ENCODE results near the gene GNAQ.
"Not testable (repeated sequence)": the region's sequence is repeated elsewhere in the genome, so short reads cannot be mapped to it uniquely, and the experiment has no call there.

The GNAQ gene

GRCh38 chr9:77705636-77706035, 326.0 kb downstream of the GNAQ start:
- ChIA-PET POLR2A (interaction anchor here (0.6 kb wide), 1 partner anchor 232 kb away, joined by 4 read pairs; no protein-coding TSS in a partner anchor), CTCF (interaction anchor here (0.6 to 1.3 kb wide), 3 partner anchors 17 to 259 kb away, joined by 3 read pairs; no protein-coding TSS in a partner anchor)
- no peak overlapping the region for H3K27ac ChIP-seq (ENCODE audit: insufficient read depth in 1 of 2, low read depth in 1 of 2, low read length in 2 of 2, poor library complexity in 1 of 2, severe bottlenecking in 2 of 2)
- no peak overlapping the region for H3K4me3 ChIP-seq (ENCODE audit: control insufficient read depth in 1 of 7, extremely low read depth in 1 of 7, insufficient read depth in 4 of 7, low read depth in 2 of 7, low read length in 6 of 7)
- peaks cover 4 to 29% (median 10%) of the 10 kb centered on the region in 4 experiments for H3K4me1 ChIP-seq (ENCODE audit: control extremely low read depth in 1 of 4, control insufficient read depth in 4 of 4, insufficient read depth in 4 of 4, low read length in 3 of 4)
- H3K36me3 ChIP-seq (ENCODE audit: control insufficient read depth in 4 of 4, insufficient read depth in 4 of 4, low read length in 3 of 4) = no peaks in the 10 kb centered on the region
- no peaks in the 10 kb centered on the region for H3K27me3 ChIP-seq (replicated peaks in 2 of 5; ENCODE audit: control insufficient read depth in 4 of 5, insufficient read depth in 5 of 5, low read length in 4 of 5)
- peaks cover 2 to 12% (median 3%) of the 10 kb centered on the region in 5 experiments for H3K9me3 ChIP-seq (ENCODE audit: control extremely low read depth in 1 of 5, control insufficient read depth in 4 of 5, insufficient read depth in 2 of 5, low read depth in 1 of 5, low read length in 4 of 5)
- DNase-seq = peak in 2 of 3 donors; percentile 21

- WGBS (ENCODE audit: insufficient coverage) = 99% methylated on average over 33 of the region's 52 CpGs
- H3K4me3 ChIP-seq (ENCODE audit: control insufficient read depth in 1 of 7, extremely low read depth in 1 of 7, insufficient read depth in 4 of 7, low read depth in 2 of 7, low read length in 6 of 7); H3K4me1 ChIP-seq (ENCODE audit: control extremely low read depth in 1 of 4, control insufficient read depth in 4 of 4, insufficient read depth in 4 of 4, low read length in 3 of 4); H3K27ac ChIP-seq (ENCODE audit: insufficient read depth in 1 of 2, low read depth in 1 of 2, low read length in 2 of 2, poor library complexity in 1 of 2, severe bottlenecking in 2 of 2); H3K36me3 ChIP-seq (ENCODE audit: control insufficient read depth in 4 of 4, insufficient read depth in 4 of 4, low read length in 3 of 4); CTCF ChIA-PET; H3K9me3 ChIP-seq (ENCODE audit: control extremely low read depth in 1 of 5, control insufficient read depth in 4 of 5, insufficient read depth in 2 of 5, low read depth in 1 of 5, low read length in 4 of 5); DNase-seq; H3K27me3 ChIP-seq (replicated peaks in 2 of 5; ENCODE audit: control insufficient read depth in 4 of 5, insufficient read depth in 5 of 5, low read length in 4 of 5): not testable (repeated sequence)
- POLR2A ChIA-PET = interaction anchor here (0.6 kb wide), 1 partner anchor 373 kb away, joined by 3 read pairs; no protein-coding TSS in a partner anchor
Measured at GRCh38 chr9:77702521-77703390, 328.9 kb downstream of the GNAQ start.

GRCh38 chr9:77697238-77697984, 334.2 kb downstream of the GNAQ start:
- Histone ChIP-seq H3K4me3 (ENCODE audit: control insufficient read depth in 1 of 7, extremely low read depth in 1 of 7, insufficient read depth in 4 of 7, low read depth in 2 of 7, low read length in 6 of 7) (no peak overlapping the region), H3K36me3 (ENCODE audit: control insufficient read depth in 4 of 4, insufficient read depth in 4 of 4, low read length in 3 of 4) (no peaks in the 10 kb centered on the region), H3K4me1 (ENCODE audit: control extremely low read depth in 1 of 4, control insufficient read depth in 4 of 4, insufficient read depth in 4 of 4, low read length in 3 of 4) (no peaks in the 10 kb centered on the region), H3K27ac (ENCODE audit: insufficient read depth in 1 of 2, low read depth in 1 of 2, low read length in 2 of 2, poor library complexity in 1 of 2, severe bottlenecking in 2 of 2) (no peak overlapping the region), H3K9me3 (ENCODE audit: control extremely low read depth in 1 of 5, control insufficient read depth in 4 of 5, insufficient read depth in 2 of 5, low read depth in 1 of 5, low read length in 4 of 5) (peaks cover 0 to 13% (median 0%) of the 10 kb centered on the region in 5 experiments), H3K27me3 (replicated peaks in 2 of 5; ENCODE audit: control insufficient read depth in 4 of 5, insufficient read depth in 5 of 5, low read length in 4 of 5) (no peaks in the 10 kb centered on the region)
- no peak for DNase-seq
- CTCF ChIA-PET = interaction anchor here (0.8 to 1.7 kb wide), 3 partner anchors 8 to 24 kb away, joined by 4 read pairs; no protein-coding TSS in a partner anchor
- POLR2A ChIA-PET = no interaction called here
- WGBS (ENCODE audit: insufficient coverage) = 88% methylated on average over 1 of the region's 1 CpG

- H3K9me3 ChIP-seq (ENCODE audit: control extremely low read depth in 1 of 5, control insufficient read depth in 4 of 5, insufficient read depth in 2 of 5, low read depth in 1 of 5, low read length in 4 of 5); H3K27me3 ChIP-seq (replicated peaks in 2 of 5; ENCODE audit: control insufficient read depth in 4 of 5, insufficient read depth in 5 of 5, low read length in 4 of 5); DNase-seq; POLR2A ChIA-PET; H3K27ac ChIP-seq (ENCODE audit: insufficient read depth in 1 of 2, low read depth in 1 of 2, low read length in 2 of 2, poor library complexity in 1 of 2, severe bottlenecking in 2 of 2); H3K4me3 ChIP-seq (ENCODE audit: control insufficient read depth in 1 of 7, extremely low read depth in 1 of 7, insufficient read depth in 4 of 7, low read depth in 2 of 7, low read length in 6 of 7); H3K36me3 ChIP-seq (ENCODE audit: control insufficient read depth in 4 of 4, insufficient read depth in 4 of 4, low read length in 3 of 4); H3K4me1 ChIP-seq (ENCODE audit: control extremely low read depth in 1 of 4, control insufficient read depth in 4 of 4, insufficient read depth in 4 of 4, low read length in 3 of 4): not testable (repeated sequence)
- WGBS (ENCODE audit: insufficient coverage) = 100% methylated on average over 3 of the region's 3 CpGs
- CTCF ChIA-PET = interaction anchor here (1.9 kb wide), 1 partner anchor 61 kb away, joined by 4 read pairs; no protein-coding TSS in a partner anchor
Measured at GRCh38 chr9:77690723-77691122, 340.9 kb downstream of the GNAQ start.

GRCh38 chr9:77690119-77690518, 341.5 kb downstream of the GNAQ start:
- H3K27me3 ChIP-seq (replicated peaks in 2 of 5; ENCODE audit: control insufficient read depth in 4 of 5, insufficient read depth in 5 of 5, low read length in 4 of 5); H3K9me3 ChIP-seq (ENCODE audit: control extremely low read depth in 1 of 5, control insufficient read depth in 4 of 5, insufficient read depth in 2 of 5, low read depth in 1 of 5, low read length in 4 of 5); H3K4me3 ChIP-seq (ENCODE audit: control insufficient read depth in 1 of 7, extremely low read depth in 1 of 7, insufficient read depth in 4 of 7, low read depth in 2 of 7, low read length in 6 of 7); H3K4me1 ChIP-seq (ENCODE audit: control extremely low read depth in 1 of 4, control insufficient read depth in 4 of 4, insufficient read depth in 4 of 4, low read length in 3 of 4); H3K36me3 ChIP-seq (ENCODE audit: control insufficient read depth in 4 of 4, insufficient read depth in 4 of 4, low read length in 3 of 4); H3K27ac ChIP-seq (ENCODE audit: insufficient read depth in 1 of 2, low read depth in 1 of 2, low read length in 2 of 2, poor library complexity in 1 of 2, severe bottlenecking in 2 of 2); POLR2A ChIA-PET; DNase-seq: not testable (repeated sequence)
- CTCF ChIA-PET = interaction anchor here (1.8 to 1.9 kb wide), 2 partner anchors 8 to 61 kb away, joined by 4 read pairs; no protein-coding TSS in a partner anchor
- 100% methylated on average over 2 of the region's 3 CpGs for WGBS (ENCODE audit: insufficient coverage)

- H3K4me3 ChIP-seq (ENCODE audit: control insufficient read depth in 1 of 7, extremely low read depth in 1 of 7, insufficient read depth in 4 of 7, low read depth in 2 of 7, low read length in 6 of 7); POLR2A ChIA-PET; H3K27ac ChIP-seq (ENCODE audit: insufficient read depth in 1 of 2, low read depth in 1 of 2, low read length in 2 of 2, poor library complexity in 1 of 2, severe bottlenecking in 2 of 2); CTCF ChIA-PET; H3K36me3 ChIP-seq (ENCODE audit: control insufficient read depth in 4 of 4, insufficient read depth in 4 of 4, low read length in 3 of 4); H3K4me1 ChIP-seq (ENCODE audit: control extremely low read depth in 1 of 4, control insufficient read depth in 4 of 4, insufficient read depth in 4 of 4, low read length in 3 of 4); H3K27me3 ChIP-seq (replicated peaks in 2 of 5; ENCODE audit: control insufficient read depth in 4 of 5, insufficient read depth in 5 of 5, low read length in 4 of 5); DNase-seq; H3K9me3 ChIP-seq (ENCODE audit: control extremely low read depth in 1 of 5, control insufficient read depth in 4 of 5, insufficient read depth in 2 of 5, low read depth in 1 of 5, low read length in 4 of 5): not testable (repeated sequence)
- WGBS (ENCODE audit: insufficient coverage) = 100% methylated on average over 7 of the region's 11 CpGs
Measured at GRCh38 chr9:77687737-77688136, 343.9 kb downstream of the GNAQ start.

- Histone ChIP-seq H3K27ac (ENCODE audit: insufficient read depth in 1 of 2, low read depth in 1 of 2, low read length in 2 of 2, poor library complexity in 1 of 2, severe bottlenecking in 2 of 2) (no peak overlapping the region), H3K9me3 (ENCODE audit: control extremely low read depth in 1 of 5, control insufficient read depth in 4 of 5, insufficient read depth in 2 of 5, low read depth in 1 of 5, low read length in 4 of 5) (no peaks in the 10 kb centered on the region), H3K27me3 (replicated peaks in 2 of 5; ENCODE audit: control insufficient read depth in 4 of 5, insufficient read depth in 5 of 5, low read length in 4 of 5) (no peaks in the 10 kb centered on the region), H3K4me1 (ENCODE audit: control extremely low read depth in 1 of 4, control insufficient read depth in 4 of 4, insufficient read depth in 4 of 4, low read length in 3 of 4) (no peaks in the 10 kb centered on the region), H3K4me3 (ENCODE audit: control insufficient read depth in 1 of 7, extremely low read depth in 1 of 7, insufficient read depth in 4 of 7, low read depth in 2 of 7, low read length in 6 of 7) (no peak overlapping the region), H3K36me3 (ENCODE audit: control insufficient read depth in 4 of 4, insufficient read depth in 4 of 4, low read length in 3 of 4) (no peaks in the 10 kb centered on the region)
- no peak for DNase-seq
- WGBS (ENCODE audit: insufficient coverage) = 96% methylated on average over 3 of the region's 5 CpGs
- POLR2A ChIA-PET = no interaction called here
- CTCF ChIA-PET = no interaction called here
Measured at GRCh38 chr9:77680581-77680980, 351.0 kb downstream of the GNAQ start.

All from common myeloid progenitor, CD34-positive (primary cell).